K562 (cell line): ENCODE results near the gene GHR. TPM values are rescaled to one million over a fixed set of nuclear protein-coding genes. Genes with fewer than 3 reads are reported as not detected.

Experiments
- ATAC-seq: fragments of 200-7000 bp; cut with Tn5 transposase; 3 replicates; pipeline ENCODE4 v1.9.1; 2020; ENCODE audit warnings: moderate library complexity
- BruUV-seq: library from RNA; stranded (reverse); fragments of 400-500 nt; replicated peaks from 2 replicates; lab custom pipeline; 2021; lab: Mats Ljungman, UMichigan
- CTCF ChIA-PET: fragments of 300-600 bp; formaldehyde crosslinking; extraction: SDS; loops from one replicate; lab custom pipeline; 2021; ENCODE audit warnings: low intra/inter-chr PET ratio; lab: Yijun Ruan, JAX
- POLR2A ChIA-PET: fragments of 300-600, 350-650 bp; sonication (Branson Sonifier 250); formaldehyde crosslinking; extraction: SDS; loops from one replicate; lab custom pipeline; 2021; ENCODE audit warnings: antibody characterized with exemption, inconsistent platforms; lab: Yijun Ruan, JAX
- DNase-seq, 4 experiments: peaks; one replicate each; pipeline versions ENCODE4 v3.0.0 to v3.0.0-alpha.2; 2011 to 2018; ENCODE audit warnings: low spot score in 3 of 4, mixed read lengths in 3 of 4; ENCODE audit errors: extremely low read depth in 1 of 4
- FAIRE-seq: peaks from 2 replicates; lab custom pipeline; 2011; peaks lifted over from hg19 to GRCh38; lab: Jason Lieb, UNC
- H2AFZ ChIP-seq: 2 replicates; pipeline ENCODE4 v1.6.0; 2011; ENCODE audit warnings: low read depth, low read length, control low read depth, inconsistent platforms
- H3K27ac ChIP-seq: fragments of 200-600 bp; 3 replicates; pipeline ENCODE4 v1.8.0; 2011; ENCODE audit warnings: low read depth, mild to moderate bottlenecking, control low read depth, inconsistent platforms, low read length, moderate library complexity, mixed read lengths; ENCODE audit errors: extremely low read depth
- H3K27me3 ChIP-seq, 2 experiments: fragments of 300-600 bp in 1 of 2; 2 replicates in 1 of 2; 3 replicates in 1 of 2; pipeline versions ENCODE4 v1.6.0 to v1.8.0; 2011; ENCODE audit warnings: inconsistent platforms in 2 of 2, low read length in 2 of 2, mild to moderate bottlenecking in 1 of 2, mixed read lengths in 1 of 2, moderate library complexity in 1 of 2; ENCODE audit not compliant: control insufficient read depth in 2 of 2, insufficient read depth in 2 of 2
- H3K36me3 ChIP-seq: fragments of 300-600 bp; 3 replicates; pipeline ENCODE4 v1.8.0; 2011; ENCODE audit warnings: mild to moderate bottlenecking, low read length, inconsistent platforms; ENCODE audit not compliant: control insufficient read depth, insufficient read depth
- H3K4me1 ChIP-seq, 2 experiments: fragments of 200-600 bp in 1 of 2; replicated peaks in 1 of 2; 2 replicates in 1 of 2; 3 replicates in 1 of 2; pipeline versions ENCODE4 v1.5.1 to v1.8.0; 2011; ENCODE audit warnings: inconsistent platforms in 2 of 2, low read length in 2 of 2, mild to moderate bottlenecking in 1 of 2, mixed read lengths in 1 of 2, moderate library complexity in 1 of 2; ENCODE audit not compliant: control insufficient read depth in 2 of 2, insufficient read depth in 2 of 2
- H3K4me2 ChIP-seq: 2 replicates; pipeline ENCODE4 v1.6.1; 2011; ENCODE audit warnings: low read length, control low read depth, inconsistent platforms, mixed read lengths; ENCODE audit not compliant: insufficient read depth
- H3K4me3 ChIP-seq: fragments of 200-600 bp; sonication (generic), shearing (Covaris generic); 2 replicates; pipeline ENCODE4 v1.5.1; 2016; ENCODE audit warnings: control low read depth, inconsistent platforms
- H3K79me2 ChIP-seq: fragments of 200-600 bp; 3 replicates; pipeline ENCODE4 v1.8.0; 2011; ENCODE audit warnings: low read length, inconsistent platforms; ENCODE audit not compliant: control insufficient read depth, insufficient read depth
- H3K9ac ChIP-seq, 2 experiments: 2 replicates each; pipeline versions ENCODE4 v1.6.0 to v1.6.1; 2011; ENCODE audit warnings: low read depth in 2 of 2, low read length in 2 of 2, control low read depth in 1 of 2, inconsistent platforms in 1 of 2, mild to moderate bottlenecking in 1 of 2, mixed read lengths in 1 of 2; ENCODE audit not compliant: insufficient read depth in 1 of 2
- H3K9me1 ChIP-seq: one replicate; pipeline ENCODE4 v1.6.0; 2011; ENCODE audit warnings: inconsistent platforms, mild to moderate bottlenecking, low read length, moderate library complexity; ENCODE audit not compliant: control insufficient read depth, insufficient read depth
- H3K9me3 ChIP-seq: replicated peaks from 2 replicates; pipeline ENCODE4 v1.5.1; 2011; ENCODE audit warnings: low read depth, low read length, inconsistent platforms; ENCODE audit not compliant: control insufficient read depth, insufficient read depth
- H4K20me1 ChIP-seq: replicated peaks from 2 replicates; pipeline ENCODE4 v1.6.1; 2011; ENCODE audit warnings: low read length, inconsistent platforms, mixed read lengths; ENCODE audit not compliant: control insufficient read depth, insufficient read depth
- ADNP ChIP-seq: fragments of 200-800 bp; sonication (Bioruptor generic); IDR thresholded peaks from 2 replicates; pipeline ENCODE4 v1.6.1; 2016; ENCODE audit warnings: missing genetic modification characterization, missing compliant biosample characterization
- ATF1 ChIP-seq, 2 experiments: fragments of 450-650 bp in 1 of 2; IDR thresholded peaks; 2 replicates each; pipeline ENCODE4 v1.6.1; 2016; ENCODE audit warnings: missing compliant biosample characterization in 1 of 2, missing genetic modification characterization in 1 of 2
- ATF7 ChIP-seq: fragments of 450-650 bp; IDR thresholded peaks from 2 replicates; pipeline ENCODE4 v1.7.1; 2014; ENCODE audit warnings: mild to moderate bottlenecking, moderate library complexity
- CTBP1 ChIP-seq: fragments of 450-650 bp; IDR thresholded peaks from 2 replicates; pipeline ENCODE4 v1.6.1; 2016; ENCODE audit warnings: borderline replicate concordance
- CTCF ChIP-seq, 3 experiments: IDR thresholded peaks in 2 of 3; conservative IDR thresholded peaks in 1 of 3; 2 replicates each; pipeline ENCODE4 v1.5.1; 2011 to 2012; ENCODE audit warnings: low read length in 3 of 3, mild to moderate bottlenecking in 3 of 3, control low read depth in 2 of 3, improper control_type of control experiment in 1 of 3, inconsistent platforms in 1 of 3, low read depth in 1 of 3, mixed read lengths in 1 of 3, moderate library complexity in 1 of 3; ENCODE audit not compliant: insufficient read depth in 2 of 3
- HCFC1 ChIP-seq: IDR thresholded peaks from 2 replicates; pipeline ENCODE4 v1.6.1; 2012; ENCODE audit warnings: low read depth, low read length, improper control_type of control experiment
- HDGF ChIP-seq: fragments of 450-650 bp; IDR thresholded peaks from 2 replicates; pipeline ENCODE4 v1.6.1; 2016
- MEF2D ChIP-seq: conservative IDR thresholded peaks from 2 replicates; pipeline ENCODE4 v1.6.1; 2016; ENCODE audit warnings: low read depth, missing genetic modification characterization, missing compliant biosample characterization
- NELFE ChIP-seq: IDR thresholded peaks from 2 replicates; pipeline ENCODE4 v1.6.1; 2011; ENCODE audit warnings: mild to moderate bottlenecking; ENCODE audit not compliant: insufficient read depth, insufficient read length
- PHB2 ChIP-seq: fragments of 450-650 bp; IDR thresholded peaks from 2 replicates; pipeline ENCODE4 v1.6.1; 2017; ENCODE audit warnings: low read depth
- RBFOX2 ChIP-seq: fragments of 200-400 bp; formaldehyde crosslinking; IDR thresholded peaks from 2 replicates; pipeline ENCODE4 v1.6.1; 2017; ENCODE audit warnings: low read depth, mild to moderate bottlenecking, low read length, moderate library complexity
- RBM14 ChIP-seq: fragments of 200-400 bp; formaldehyde crosslinking; IDR thresholded peaks from 2 replicates; pipeline ENCODE4 v1.6.1; 2018; ENCODE audit warnings: low read depth, mild to moderate bottlenecking, low read length, moderate library complexity, borderline replicate concordance; ENCODE audit not compliant: insufficient read depth
- RERE ChIP-seq: sonication (generic); formaldehyde crosslinking; IDR thresholded peaks from 2 replicates; pipeline ENCODE4 v1.8.0; 2023; ENCODE audit warnings: missing genetic modification reagents, mild to moderate bottlenecking, borderline replicate concordance
- SMC3 ChIP-seq: conservative IDR thresholded peaks from 2 replicates; pipeline ENCODE4 v1.6.1; 2011; ENCODE audit warnings: low read depth, low read length, improper control_type of control experiment; ENCODE audit not compliant: insufficient read depth
- U2AF2 ChIP-seq: fragments of 200-400 bp; formaldehyde crosslinking; optimal IDR thresholded peaks from 2 replicates; pipeline ENCODE3; 2017; ENCODE audit warnings: low read depth, mild to moderate bottlenecking, low read length
- ZFP36 ChIP-seq: fragments of 150-350 bp; IDR thresholded peaks from 2 replicates; pipeline ENCODE4 v1.6.1; 2018; ENCODE audit warnings: low read length, low read depth; ENCODE audit not compliant: partially characterized antibody
- ZNF589 ChIP-seq: fragments of 200-800 bp; sonication (Bioruptor generic); IDR thresholded peaks from 2 replicates; pipeline ENCODE4 v1.6.1; 2016; ENCODE audit warnings: low read depth, missing genetic modification characterization, missing compliant biosample characterization
- ZNF77 ChIP-seq: fragments of 250-450 bp; sonication (Bioruptor Pico); IDR thresholded peaks from 2 replicates; pipeline ENCODE4 v1.5.0; 2020
- in situ Hi-C: fragments of 300-500 bp; cut with MboI; formaldehyde crosslinking; loops from 4 replicates; pipeline ENCODE4 v1.15.0; 2018; ENCODE audit warnings: inconsistent platforms, mixed read lengths
- intact Hi-C: fragments of 100-400 bp; cut with micrococcal nuclease; formaldehyde crosslinking; loops from 2 replicates; pipeline ENCODE4 v1.14.2; 2022
- polyA plus RNA-seq, 8 experiments: library from polyadenylated mRNA; depleted of rRNA in 4 of 8; stranded (reverse) in 5 of 8; unstranded in 3 of 8; fragments of >200 nt; fragmentation: Nextera tagmentation in 2 of 8; fragmentation: Illumina TruSeq in 1 of 8; extraction: Ambion mirVana in 2 of 8; extraction: Trizol in 1 of 8; gene quantifications; 2 replicates each; pipeline versions ENCODE4 v1.2.1 to v1.2.3, GENCODE V29; 2011 to 2014; ENCODE audit warnings: inconsistent platforms in 1 of 8, missing spikeins in 1 of 8
- total RNA-seq, 7 experiments: library from RNA; depleted of rRNA in 6 of 7; stranded (reverse); fragments of >200 nt in 6 of 7; fragmentation: Illumina TruSeq in 2 of 7; extraction: Trizol in 2 of 7; gene quantifications; 2 replicates each; pipeline versions ENCODE4 v1.2.1 to v1.2.3, GENCODE V29; 2011 to 2021; ENCODE audit warnings: low replicate concordance in 1 of 7

The GHR gene
- total and polyA plus RNA-seq, 9 of the 15 experiments (the other 6 are each of a cell fraction or from before 2014, with no cell fraction given), result 0.01 to 0.13 (median 0.07) TPM; not detected in 5

GRCh38 chr5:42487821-42488220, 64.6 kb downstream of the GHR start:
- no peak overlapping the region for H3K9ac ChIP-seq
- no peaks in the 10 kb centered on the region for H3K9me1 ChIP-seq
- ATAC-seq, result no peak
- no peak for FAIRE-seq
- H3K79me2 ChIP-seq, result no peaks in the 10 kb centered on the region
- DNase-seq, result no peak
- BruUV-seq, result no TSS peak
- no peaks in the 10 kb centered on the region for H3K4me1 ChIP-seq
- in situ Hi-C loops, result no loop called here
- H3K27ac ChIP-seq, result no peak overlapping the region
- no peak overlapping the region for H3K4me3 ChIP-seq
- ChIA-PET CTCF (no interaction called here), POLR2A (no interaction called here)
- no peaks in the 10 kb centered on the region for H4K20me1 ChIP-seq
- no peak overlapping the region for H2AFZ ChIP-seq
- no peak overlapping the region for H3K4me2 ChIP-seq
- no peaks in the 10 kb centered on the region for H3K9me3 ChIP-seq
- H3K27me3 ChIP-seq, result no peaks in the 10 kb centered on the region
- intact Hi-C loops, result no loop called here
- no peaks in the 10 kb centered on the region for H3K36me3 ChIP-seq
- TF ChIP-seq U2AF2, result no peak
- TF ChIP-seq CTCF (IDR thresholded peaks at IDR 0.05 in 2 of 3, conservative IDR thresholded peaks at IDR 0.05 in 1 of 3; ENCODE audit: insufficient read depth in 2 of 3, low read depth in 1 of 3, low read length in 3 of 3), result no peak
- TF ChIP-seq CTBP1, result no peak
- no peak for TF ChIP-seq ZNF589 (CRISPR knock-in tag)
- no peak for TF ChIP-seq RERE
- TF ChIP-seq ZNF77 (CRISPR knock-in tag), result no peak
- no peak for TF ChIP-seq PHB2
- no peak for TF ChIP-seq ATF1 (CRISPR knock-in tag; IDR thresholded peaks at IDR 0.05)
- TF ChIP-seq ATF1 (tag; IDR thresholded peaks at IDR 0.05), result no peak
- no peak for TF ChIP-seq SMC3
- TF ChIP-seq ADNP (tag), result no peak
- no peak for TF ChIP-seq MEF2D
- no peak for TF ChIP-seq RBFOX2
- no peak for TF ChIP-seq NELFE
- no peak for TF ChIP-seq HDGF
- no peak for TF ChIP-seq RBM14
- no peak for TF ChIP-seq ZFP36
- TF ChIP-seq ATF7, result no peak
- TF ChIP-seq HCFC1, result no peak
